HG03571 (cell line): ENCODE measurements around the gene VRK2.
A peak's percentile ranks its signal among the peaks of the same experiment; 100 is the strongest.

Experiments
- ATAC-seq: cut with Tn5 transposase; IDR thresholded peaks from one replicate; pipeline ENCODE4 v1.9.1; 2021; ENCODE audit not compliant: unreplicated experiment

VRK2 gene

DNA sequence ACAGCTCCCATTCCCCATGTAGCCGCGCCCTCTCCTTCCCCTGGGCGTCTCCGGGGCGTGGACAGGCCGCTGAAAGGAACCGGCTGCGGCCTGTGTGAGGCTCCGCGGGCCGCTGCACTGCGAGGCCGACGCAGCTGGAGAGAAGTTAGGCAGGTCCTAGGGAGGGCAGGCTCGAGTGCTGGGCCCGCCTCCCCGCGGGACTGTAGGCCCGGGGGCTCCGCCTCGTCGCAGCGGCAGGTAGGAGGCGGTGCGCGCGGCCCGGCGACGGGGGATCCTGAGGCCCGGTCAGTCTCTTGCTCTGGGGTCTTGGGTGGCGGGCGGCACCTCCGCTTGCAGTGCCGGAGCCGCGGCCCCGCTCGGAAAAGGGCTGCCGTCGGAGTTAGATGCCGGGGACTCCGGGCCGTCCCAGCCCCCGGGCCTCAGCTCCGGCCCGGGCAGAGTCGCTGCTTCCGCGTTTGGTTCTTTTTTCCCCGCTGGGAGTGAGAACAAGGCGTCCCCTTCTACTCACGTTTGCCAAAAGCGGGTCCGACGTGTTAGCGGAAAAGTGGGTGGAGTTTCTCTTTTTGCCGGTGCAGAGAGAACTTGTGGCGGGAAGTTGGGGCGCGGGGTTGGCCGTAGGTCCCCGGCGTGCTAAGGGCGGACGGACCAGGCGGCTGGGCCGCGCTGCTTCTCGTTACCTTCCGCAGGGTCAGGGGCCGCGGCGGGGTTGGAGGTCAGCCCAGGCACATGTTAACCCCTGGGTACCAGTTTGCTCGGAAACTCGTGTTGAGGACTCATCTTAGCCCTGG lies at the start of gene VRK2:
TSS of gene VRK2 (plus strand) at position 222 of the 788 bp plus-strand sequence. CDS start 2,026 bp downstream, outside the sequence.
- peak; percentile 81 for ATAC-seq

DNA sequence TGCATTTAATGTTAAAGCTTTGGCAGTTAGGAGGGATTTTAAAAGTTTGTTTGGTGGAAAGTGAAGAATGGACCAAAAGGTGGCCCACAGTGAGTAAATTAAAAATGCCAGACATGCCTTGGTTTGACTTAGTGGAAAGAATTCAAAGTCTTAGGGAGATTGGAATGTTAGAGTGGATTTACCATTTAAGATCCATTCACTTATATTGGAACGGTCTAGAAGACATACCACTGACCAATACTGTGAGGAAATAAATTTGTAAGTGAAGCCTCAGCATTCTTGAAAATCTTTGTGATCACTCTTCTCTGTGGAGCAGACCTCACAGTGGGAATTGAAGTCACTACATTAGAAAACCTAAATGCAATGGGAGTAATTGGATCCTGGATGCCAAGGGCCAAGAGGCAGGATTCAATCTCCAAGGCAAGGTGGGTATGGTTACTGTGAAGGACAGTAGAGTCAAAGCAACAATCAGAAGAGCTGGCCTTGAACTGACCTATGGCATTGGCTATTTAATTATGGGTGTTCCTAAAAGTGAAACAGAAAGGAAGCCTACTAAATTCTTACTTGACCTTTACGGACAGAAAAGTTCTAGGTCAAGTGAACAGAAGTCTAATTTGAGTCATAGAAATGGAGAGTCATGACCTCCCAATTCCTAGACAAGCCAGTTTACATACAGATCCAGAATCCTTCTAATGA lies 40.2 kb upstream of the VRK2 start:
- no peak for ATAC-seq

DNA sequence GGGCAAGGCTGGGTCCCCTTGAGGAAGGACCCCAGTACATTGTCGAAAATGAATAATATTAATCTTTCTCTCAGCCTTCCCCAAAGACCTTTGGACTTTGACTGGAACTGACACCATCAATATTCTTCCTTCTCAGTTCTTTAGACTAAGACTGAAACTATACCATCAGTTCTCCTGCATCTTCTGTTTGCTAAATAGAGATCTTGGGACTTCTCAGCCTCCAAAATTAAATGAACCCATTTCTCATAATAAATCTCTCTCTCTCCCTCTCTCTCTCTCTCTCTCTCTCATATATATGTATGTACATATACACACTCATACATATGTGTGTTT lies 39.7 kb upstream of the VRK2 start:
- ATAC-seq: no peak

DNA sequence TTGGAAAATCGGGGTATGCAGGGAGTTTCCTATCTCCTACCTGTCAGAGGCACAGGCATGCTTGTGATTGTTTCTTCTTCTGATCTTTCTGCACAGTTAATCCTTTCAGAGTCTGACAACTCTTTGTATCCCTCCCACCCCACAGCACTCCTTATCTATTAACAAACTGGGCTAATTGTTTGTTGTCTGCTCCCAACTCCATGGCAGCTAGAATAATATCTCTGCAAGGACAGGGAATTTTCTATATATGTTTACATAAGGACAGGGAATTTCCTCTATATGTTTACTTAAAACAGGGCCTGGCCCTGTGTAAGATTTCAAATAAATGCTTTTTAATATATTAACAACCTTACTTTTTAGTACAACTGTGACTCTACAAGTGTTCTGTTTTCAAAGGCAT lies 36.0 kb upstream of the VRK2 start:
- no peak for ATAC-seq

DNA sequence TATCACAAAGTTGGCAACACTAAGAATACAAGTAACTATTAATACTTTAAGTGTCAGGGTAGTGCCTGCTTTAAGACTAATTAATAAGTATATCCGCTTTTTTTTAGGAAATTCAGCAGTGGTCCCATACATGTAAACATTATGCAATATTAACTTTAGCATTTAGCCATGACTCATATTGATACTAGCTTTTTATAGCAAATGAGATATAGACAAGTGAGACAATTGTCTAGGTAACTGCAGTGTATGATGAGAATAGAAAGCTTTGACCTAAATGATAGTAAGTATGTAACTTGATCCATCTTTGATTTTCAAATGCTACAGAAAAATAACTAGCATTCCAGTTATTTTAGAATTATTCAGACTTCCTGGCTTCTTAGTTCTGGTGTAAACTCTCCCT lies 27.4 kb upstream of the VRK2 start:
- ATAC-seq: peak; percentile 49

DNA sequence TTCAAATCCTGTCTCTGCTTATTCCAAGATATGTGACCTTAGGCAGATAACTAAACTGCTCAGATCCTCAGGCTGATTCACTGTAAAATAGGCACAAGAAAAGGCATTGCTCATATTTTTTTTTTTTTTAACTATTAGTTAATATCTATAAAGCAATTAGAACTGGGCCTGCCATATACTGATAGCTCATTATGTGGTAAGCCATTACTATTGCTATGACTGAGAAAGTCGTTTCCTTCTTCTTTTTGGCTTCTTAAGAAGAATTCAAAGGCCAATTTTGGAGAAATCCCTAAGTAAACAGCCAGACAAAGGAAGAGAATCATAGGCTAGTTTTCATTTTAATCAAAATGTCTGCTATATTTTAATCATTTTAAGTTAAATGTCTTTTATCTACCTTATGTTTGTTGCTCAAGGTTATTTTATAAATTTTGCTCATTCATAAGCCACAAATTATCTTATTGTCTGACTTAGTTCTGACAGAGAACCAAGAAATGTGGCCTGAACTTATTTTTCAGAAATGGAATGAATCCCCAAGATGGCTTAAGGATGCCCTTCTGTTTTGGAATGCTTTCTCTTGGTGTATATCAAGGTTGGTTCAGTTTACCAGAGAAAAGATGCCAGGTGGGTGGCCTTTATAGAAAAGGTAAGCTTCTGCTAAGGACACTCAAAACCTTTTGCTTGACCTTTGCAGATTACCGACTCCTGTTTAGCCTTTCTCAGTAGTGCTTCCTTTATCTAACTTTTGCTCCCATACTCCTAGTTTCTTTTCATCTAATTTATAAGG lies 21.3 kb upstream of the VRK2 start:
- no peak for ATAC-seq

DNA sequence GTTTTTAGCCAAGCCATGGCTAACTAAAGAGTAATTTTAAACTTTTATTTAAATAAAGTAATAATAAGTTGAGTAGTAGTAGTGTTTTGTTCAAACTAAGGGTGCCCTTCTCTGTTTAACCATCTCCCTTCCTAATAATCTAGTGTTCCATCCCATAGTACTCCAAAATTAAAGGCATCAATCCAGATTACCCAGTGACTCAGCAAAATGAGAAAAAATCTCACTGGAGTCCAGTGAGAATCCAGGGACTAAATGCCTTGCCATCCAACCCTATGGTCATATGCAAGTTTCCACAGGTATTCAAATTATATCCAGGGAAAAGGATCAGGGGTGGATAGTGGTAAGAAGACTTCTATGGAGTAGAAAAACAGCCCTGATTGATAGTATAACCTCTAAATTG lies 19.6 kb upstream of the VRK2 start:
- ATAC-seq: no peak

DNA sequence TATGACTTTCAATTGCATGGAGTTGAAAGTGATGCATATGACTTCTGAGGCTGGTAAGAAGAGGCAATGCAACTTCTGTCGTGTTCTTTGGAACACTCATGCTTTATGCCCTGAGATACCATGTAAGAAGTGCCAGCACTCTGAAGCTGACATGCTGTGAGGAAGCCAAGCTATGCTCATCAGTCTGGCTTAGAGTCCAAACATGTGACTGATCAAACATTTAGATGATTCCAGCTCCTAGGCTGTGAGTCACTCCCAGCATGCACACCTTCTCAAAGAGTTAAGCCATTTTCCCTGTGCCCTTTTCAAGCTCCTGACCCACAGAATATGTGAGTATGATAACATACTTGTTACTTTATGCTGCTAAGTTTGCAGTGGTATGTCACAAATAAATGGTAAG lies 15.8 kb upstream of the VRK2 start:
- ATAC-seq: no peak

DNA sequence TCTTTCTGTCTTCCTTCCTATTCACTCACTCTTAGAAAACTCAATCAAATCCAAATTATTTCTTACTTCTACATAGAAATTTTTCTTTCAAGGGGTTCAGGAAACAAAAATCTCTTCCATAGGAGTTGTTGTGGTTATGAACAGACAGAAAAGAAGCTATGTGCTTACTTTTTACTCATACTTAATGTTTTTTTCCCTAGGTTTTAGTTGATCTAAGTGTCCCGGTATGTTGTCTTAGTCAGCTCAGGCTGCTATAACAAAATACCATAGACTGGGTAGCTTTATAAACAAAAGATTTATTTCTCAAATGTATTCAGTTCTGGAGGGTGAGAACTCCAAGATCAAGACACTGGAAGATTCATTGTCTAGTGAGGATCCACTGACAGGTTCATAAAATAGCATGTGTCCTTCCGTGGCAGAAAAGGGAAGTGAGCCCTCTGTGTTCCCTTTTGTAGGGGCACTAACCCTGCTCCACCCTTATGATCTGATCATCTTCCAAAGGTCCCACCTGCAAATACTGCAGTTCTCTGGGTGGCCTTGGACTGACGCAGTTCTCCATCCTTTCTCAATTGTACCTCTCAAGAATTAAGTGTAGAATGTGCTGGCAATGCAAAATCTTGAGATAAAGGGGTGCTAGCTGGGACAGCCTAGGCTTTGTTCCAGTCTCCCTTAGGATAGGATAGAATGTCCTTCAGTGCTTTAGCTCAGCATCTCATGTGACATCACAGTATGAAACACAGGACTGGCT lies 14.4 kb upstream of the VRK2 start:
- peak; percentile 60 for ATAC-seq

DNA sequence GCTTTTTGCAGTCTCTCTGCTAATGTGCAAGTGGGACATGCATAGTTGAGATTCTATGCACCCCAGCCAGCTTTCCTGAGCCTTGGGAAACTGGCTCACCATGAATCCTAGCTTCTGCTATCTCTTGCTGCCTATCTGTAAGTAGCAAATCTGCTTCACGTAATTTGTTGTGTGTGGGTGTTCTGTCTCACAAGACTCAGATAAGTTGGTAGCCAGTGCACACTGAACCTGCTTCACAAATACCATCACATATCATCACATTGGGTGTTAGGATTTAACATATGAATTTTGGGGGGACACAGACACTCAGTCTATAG lies 13.9 kb upstream of the VRK2 start:
- ATAC-seq: no peak

DNA sequence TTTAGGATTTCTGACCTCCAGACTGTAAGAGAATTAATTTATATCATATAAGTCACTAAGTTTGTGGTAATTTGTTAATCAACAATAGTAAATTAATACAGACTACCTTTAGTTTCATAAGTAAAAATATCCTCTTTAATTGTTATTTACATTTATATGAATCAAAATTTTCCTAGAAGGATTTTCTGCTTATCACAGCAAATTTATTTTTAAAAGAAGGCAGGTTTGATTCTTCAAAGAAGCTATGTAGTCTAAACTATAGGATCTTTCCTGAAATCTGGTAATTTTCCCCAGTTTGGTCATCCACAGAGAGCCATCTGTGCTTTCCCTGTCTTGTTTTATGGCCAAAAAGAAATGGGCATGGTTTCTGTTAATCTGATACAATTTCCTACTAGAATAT lies 13.1 kb upstream of the VRK2 start:
- ATAC-seq: no peak

DNA sequence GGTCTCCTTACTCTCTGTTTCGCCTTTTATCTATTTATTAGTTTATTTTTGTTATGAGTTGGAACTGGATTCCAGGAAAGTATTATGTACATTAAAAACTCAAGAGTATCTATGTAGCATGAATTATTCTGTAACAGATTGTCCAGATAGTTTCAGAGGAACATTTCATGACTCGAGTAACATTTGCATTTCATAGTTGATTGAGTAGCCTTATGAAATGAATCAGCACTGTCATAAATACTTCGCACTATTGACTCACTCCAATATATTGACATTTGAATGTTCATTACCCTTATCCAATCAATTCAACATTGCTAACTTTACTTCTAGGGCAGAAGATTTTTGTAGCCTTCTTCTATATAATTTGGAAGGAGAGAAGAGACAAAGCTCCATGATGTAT lies 11.3 kb upstream of the VRK2 start:
- peak; percentile 66 for ATAC-seq

DNA sequence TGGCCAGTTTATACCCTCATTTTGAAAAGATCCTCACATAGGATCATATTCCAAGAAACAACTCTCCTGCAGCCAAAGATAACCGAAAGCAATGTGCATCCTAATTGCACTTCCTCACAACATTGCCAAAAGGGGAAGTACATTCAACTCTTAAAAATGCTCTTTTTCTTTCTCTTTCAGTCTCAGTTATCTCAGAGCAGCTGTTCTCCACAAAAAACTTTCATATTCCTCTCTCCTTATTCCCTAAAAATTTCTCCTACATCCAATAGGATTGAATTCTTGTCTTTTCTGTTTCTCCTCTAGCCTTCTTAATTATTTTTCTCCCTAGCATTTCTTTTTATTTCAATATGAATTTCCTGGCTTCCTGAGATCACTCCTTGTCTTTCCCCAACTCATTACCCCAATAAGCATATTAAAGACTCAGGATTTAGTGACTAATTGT lies 7.4 kb upstream of the VRK2 start:
- peak; percentile 65 for ATAC-seq

DNA sequence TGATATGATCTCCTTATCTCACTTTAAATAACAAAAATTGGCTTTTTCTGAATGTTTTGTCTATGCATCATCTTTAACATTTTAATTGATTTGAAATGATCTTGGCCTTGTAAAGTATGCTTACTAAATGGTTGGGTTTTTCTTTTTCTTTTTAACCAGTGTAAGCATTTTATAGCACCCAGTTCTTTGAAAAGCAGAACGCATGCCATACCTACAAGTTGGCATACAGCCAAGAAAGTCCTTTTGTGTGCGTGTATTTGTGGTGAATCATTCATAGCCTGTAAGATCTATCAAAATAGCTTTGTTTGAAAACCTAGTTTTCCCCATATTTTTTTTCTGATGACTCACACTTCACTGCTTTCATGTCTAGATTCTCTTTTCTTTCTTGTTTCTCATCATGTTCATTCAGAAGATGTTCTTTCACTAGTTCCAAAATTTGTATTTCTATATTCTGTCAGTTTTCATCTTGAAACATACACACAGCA lies 4.1 kb upstream of the VRK2 start:
- ATAC-seq: no peak

DNA sequence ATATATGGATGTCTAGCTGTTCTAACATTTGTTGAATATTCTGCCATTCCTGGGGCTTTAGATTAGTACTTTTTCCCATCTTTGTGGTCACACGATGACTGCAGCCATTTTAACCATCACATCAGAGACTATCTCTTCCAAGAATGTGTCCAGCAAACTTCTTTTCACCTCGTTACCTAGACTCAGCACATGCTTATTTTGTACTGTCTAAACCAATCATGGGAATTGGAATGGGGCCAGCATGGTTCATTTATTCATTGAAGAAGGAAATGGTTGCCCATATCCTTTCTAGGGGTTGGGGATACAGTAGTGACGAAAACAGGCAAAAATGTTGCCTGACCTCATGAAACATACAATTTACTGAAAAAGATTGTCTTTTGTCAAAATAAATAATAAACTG lies 2.5 kb upstream of the VRK2 start:
- no peak for ATAC-seq

DNA sequence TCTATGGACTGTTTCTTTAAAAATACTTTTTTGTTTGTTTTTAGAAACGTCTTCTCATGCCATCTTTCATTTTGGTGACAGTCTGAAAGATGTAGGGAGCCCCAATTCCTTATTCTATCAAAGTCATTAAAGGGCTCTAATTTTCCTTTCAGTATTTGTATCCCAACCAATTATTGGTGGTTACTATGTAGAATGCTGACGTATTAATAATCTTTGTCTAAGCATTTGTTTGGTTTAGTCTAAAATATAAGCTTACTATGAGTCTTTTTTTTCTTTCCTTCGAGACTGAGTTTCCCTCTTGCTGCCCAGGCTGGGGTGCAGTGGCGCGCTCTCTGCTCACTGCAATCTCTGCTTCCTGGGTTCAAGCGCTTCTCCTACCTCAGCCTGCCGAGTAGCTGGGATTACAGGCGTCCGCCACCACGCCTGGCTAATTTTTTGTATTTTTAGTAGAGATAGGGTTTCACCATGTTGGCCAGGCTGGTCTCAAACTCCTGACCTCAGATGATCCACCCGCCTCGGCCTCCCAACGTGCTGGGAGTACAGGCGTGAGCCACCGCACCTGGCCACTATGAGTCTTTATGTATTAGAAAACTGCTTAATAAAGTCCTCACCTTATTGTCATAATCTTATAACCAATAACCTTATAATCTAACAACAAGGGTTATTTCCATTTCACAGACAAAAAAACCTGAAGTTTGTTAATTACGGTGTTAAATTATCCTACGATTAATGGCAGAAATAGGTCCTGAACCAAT lies 849 bp upstream of the VRK2 start:
- ATAC-seq: no peak

DNA sequence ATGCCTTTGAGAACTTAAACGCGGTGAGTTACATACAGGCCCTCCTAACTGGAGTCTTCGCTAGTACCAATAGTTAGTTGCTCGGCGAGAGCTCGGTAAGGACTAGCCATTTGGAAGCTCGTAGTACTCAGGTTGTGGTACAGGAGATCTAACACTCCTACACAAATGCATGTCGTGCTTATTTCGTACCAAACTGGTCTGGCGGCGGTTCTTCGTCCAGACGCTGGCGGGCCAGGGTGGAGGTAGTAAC lies 346 bp upstream of the VRK2 start:
- ATAC-seq: no peak

DNA sequence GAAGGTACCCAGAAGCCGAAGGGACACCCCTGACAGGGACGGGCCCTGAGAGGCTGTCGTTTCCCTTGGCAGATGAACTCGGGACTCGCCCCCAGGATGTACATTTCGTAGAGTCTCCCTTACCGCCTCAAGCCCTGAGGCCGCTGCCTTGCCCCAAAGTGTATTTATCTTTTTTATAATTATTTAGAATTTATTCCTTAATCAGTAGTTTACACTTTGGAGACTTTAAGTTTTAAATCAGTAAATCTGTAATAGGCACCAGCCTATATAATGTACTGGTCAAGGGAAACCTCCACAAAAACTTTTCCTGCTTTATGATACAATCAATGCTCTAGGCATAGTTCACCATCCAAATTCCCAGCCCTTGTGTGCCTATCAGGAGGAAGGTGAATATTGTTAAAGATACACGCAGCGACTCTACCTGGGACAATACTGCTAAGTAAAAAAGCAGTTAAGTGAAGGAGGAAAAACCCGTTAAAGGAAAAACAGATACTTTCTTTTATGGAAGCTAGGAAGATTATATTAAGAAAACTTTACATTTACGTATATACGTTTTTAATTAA lies 848 bp downstream of the VRK2 start:
- peak; percentile 35 for ATAC-seq

DNA sequence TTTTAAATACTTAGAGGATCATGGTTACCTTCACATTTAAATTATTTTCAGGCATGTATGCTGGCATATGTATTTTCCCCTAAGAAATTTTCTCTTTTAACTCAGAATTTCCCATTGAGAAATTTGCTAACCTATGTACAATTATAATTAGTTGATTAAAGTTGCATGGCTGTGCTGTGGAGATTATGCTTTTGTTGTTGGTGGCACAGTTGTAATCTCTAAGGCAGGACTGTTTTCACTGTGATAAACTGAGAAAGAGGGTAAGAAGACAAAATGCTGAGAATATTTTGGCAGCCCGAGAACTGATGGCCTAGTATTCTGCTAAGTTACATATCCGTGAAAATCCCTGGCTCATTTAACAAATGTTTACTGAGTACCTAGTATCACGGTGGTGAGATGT lies 1.4 kb downstream of the VRK2 start:
- ATAC-seq: no peak

DNA sequence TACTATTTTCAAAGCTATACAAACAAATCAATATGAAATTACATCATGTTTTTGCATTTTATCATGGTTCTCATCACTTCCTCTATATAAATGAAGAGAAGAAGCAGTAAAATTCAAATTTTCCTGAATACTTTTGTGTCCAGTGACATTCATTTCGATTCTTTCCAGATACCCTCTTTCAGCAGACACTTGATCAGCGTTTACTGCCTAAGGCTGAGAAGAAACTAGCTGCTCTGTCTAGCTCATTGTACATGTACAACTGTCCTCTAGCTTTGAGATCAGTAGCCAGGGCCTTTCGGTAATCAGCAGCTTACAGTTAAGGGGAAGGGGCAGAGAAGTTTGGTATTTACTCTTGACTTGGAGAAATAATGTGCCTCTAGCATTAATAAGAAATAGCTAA lies 4.8 kb downstream of the VRK2 start:
- ATAC-seq: no peak

DNA sequence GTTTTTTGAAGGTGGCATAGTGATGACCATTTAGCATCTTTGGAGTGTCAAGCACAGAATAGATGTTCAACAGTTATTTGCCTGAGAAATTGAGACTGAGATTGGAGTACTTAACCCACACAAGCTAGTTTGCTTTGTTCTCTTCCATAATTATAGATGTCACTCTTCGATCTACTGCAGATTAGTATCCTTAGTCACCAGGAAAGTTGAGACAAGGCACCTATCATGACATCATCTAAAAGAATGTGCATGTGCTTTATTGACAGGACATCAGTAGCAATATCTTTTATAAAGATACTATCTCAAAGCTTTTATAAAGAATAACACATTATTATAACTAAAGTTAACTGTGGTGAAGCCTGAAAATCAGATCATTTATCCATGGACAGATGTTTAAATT lies 6.4 kb downstream of the VRK2 start:
- no peak for ATAC-seq
